HUES48 (cell line): ENCODE results near the gene EPN3.
A peak's percentile ranks its signal among the peaks of the same experiment; 100 is the strongest.

Experiments used
- H3K27ac ChIP-seq: one replicate; pipeline ENCODE4 v1.7.0; 2013; ENCODE audit warnings: low read depth, low read length, inconsistent platforms
- H3K27me3 ChIP-seq: 2 replicates; pipeline ENCODE4 v1.6.1; 2013; ENCODE audit warnings: mild to moderate bottlenecking, low read length; ENCODE audit not compliant: control insufficient read depth, insufficient read depth
- H3K36me3 ChIP-seq: 2 replicates; pipeline ENCODE4 v1.6.1; 2013; ENCODE audit warnings: low read length; ENCODE audit not compliant: control insufficient read depth, insufficient read depth
- H3K4me1 ChIP-seq: 2 replicates; pipeline ENCODE4 v1.6.1; 2013; ENCODE audit warnings: mild to moderate bottlenecking, low read length; ENCODE audit not compliant: control insufficient read depth, insufficient read depth
- H3K4me3 ChIP-seq: 2 replicates; pipeline ENCODE4 v1.5.1; 2013; ENCODE audit warnings: mild to moderate bottlenecking, low read depth, low read length
- H3K9ac ChIP-seq: 2 replicates; pipeline ENCODE4 v1.6.1; 2013; ENCODE audit warnings: mild to moderate bottlenecking, low read depth, low read length, moderate library complexity
- H3K9me3 ChIP-seq: 2 replicates; pipeline ENCODE4 v1.6.1; 2013; ENCODE audit warnings: low read length; ENCODE audit not compliant: control insufficient read depth, insufficient read depth

EPN3 gene

DNA sequence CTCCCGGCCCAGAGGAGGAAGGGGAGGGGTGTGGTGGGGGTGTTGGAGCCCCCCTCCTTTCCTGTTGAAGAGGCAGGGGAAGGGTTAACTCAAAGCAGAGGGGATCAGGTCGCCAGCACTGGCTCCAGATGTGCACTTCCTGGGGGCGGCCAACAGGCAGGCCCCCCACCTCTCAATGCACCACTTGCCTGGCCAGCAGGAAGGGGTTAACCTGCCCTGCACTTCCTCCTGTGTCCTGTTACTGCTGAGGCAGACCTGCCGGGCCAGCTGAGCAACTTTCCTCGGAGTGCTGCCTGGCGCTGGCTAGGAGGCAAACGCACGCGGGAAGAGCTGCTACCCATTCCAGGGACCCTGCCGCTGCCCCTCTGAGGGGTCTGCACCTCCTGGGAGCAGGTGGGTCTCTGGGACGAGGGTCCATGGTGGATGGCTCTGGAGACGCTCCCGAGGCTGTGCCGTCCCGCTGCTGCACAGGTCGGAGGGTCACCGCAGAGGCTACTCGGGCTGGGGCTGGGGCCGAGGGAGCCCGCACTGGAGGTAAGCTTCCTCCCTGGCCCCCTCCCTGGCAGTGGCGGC lies at the start of gene EPN3:
Gene EPN3 (plus strand): TSS at position 284 of the 573 bp plus-strand sequence. CDS start 3,822 bp downstream, outside the sequence.
- no peaks in the 10 kb centered on the region for H3K9me3 ChIP-seq
- peak within 1 kb of the TSS; percentile 66 for H3K4me3 ChIP-seq
- H3K9ac ChIP-seq: no peak within 1 kb of the TSS
- H3K27me3 ChIP-seq: peaks cover 36% of the 10 kb centered on the region
- H3K36me3 ChIP-seq: no peaks in the 10 kb centered on the region; the same call in 1 of the 2 replicates
- peaks cover 16% of the 10 kb centered on the region for H3K4me1 ChIP-seq
- H3K27ac ChIP-seq: no peak within 1 kb of the TSS

DNA sequence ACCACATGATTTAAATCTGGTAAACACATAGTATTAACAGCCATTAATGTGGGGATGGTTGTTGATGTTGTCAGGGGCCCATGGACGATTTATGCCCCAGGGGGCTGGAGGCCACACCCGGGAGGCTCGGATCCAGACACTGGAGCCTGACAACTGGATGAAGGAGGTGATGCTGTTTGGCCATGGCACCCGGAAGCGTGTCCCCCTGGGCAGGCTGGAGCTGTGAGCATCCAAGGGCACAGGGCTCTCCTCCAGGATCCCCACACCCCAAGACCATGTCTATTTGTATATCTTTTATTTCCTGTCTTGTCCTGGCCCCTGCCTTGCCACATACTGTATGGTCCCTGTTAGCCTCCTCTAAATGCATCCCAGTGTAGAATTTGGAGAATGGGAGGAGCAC lies 49.3 kb upstream of the EPN3 start:
- Histone ChIP-seq H3K36me3 (peaks cover 44% of the 10 kb centered on the region), H3K27ac (no peak overlapping the region), H3K9me3 (no peaks in the 10 kb centered on the region), H3K4me3 (no peak overlapping the region), H3K9ac (no peak overlapping the region), H3K4me1 (no peaks in the 10 kb centered on the region), H3K27me3 (no peaks in the 10 kb centered on the region)

DNA sequence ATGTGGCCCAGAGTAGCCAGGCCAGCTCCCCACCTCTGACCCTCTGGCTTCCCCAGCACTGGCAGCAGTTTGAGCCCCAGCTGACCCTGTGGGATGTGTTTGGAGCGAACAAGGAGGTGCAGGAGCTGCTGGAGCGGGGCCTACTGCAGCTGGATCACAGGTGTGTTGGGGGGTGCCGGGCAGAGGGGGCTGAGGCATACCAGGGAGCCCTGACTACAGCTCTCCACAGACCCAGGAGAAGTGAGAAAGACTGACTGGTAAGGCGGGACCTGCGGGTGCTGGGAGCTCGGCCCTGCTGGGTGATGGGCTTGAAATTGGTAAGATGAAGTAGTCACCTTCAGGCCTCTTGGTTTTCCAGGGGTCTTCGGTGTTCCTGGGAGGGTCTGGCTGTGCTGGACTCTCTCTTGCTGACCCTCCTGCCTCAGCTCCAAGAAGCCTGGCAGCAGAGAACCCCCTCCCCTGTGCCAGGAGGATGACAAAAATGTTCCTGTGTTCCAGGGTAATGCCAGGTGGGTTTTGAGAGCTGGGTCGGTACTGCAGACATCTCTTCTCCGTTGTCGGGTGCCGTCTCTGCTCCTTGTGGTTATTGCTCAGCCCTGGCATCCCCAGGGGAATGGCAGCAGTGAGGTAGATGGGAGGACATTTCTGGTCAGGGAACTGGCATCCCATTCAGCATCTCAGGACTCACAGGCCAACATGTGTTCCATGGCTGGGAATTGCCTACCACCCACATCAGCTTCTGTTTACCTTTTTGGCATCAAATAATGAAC lies 48.0 kb upstream of the EPN3 start:
- Histone ChIP-seq H3K27ac (no peak overlapping the region), H3K4me3 (no peak overlapping the region), H3K9ac (no peak overlapping the region), H3K27me3 (no peaks in the 10 kb centered on the region), H3K9me3 (no peaks in the 10 kb centered on the region), H3K4me1 (no peaks in the 10 kb centered on the region), H3K36me3 (peaks cover 44% of the 10 kb centered on the region)

DNA sequence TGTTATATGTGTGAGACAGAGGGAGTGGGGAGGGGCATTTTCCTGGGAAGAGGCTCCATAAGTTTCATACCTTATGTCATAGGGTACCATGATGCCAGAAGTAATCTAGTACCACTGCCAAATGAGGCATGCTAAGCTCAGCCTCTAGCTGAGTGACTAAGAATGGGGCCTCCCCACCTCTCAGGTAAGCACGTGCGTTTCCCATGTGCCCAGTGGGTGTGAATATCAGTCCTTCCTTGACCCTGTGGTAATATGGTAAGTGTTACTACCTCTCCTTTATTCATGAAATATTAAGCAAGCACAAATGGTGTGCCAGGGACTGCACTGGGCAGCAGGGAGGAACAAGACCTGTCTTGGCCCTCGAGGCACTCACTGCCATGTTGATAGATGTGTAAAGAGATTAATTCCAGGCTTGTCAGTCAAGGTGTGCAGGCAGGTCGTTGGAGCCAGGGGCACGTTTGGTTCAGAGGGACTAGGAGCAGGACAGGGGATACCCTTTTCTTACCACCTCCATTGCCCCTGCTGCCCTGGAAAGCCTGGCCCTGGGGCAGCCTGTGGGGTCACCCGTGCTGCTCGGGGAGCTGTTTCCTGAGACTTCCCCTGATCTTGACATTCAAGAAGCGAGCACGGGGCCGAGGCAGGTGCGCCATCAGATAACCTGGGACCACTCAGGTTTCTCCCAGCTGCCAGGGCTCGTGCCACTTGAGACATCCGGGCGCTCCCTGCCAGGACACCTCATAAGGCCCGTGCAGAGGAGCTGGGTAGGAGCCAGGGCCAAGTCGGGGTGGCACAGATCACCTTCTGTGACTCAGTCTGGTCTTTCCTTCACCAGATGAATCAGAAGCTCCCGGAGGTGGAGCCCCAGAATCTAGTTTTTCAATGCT lies 45.1 kb upstream of the EPN3 start:
- no peak overlapping the region for H3K27ac ChIP-seq
- no peak overlapping the region for H3K9ac ChIP-seq
- H3K27me3 ChIP-seq: no peaks in the 10 kb centered on the region
- no peaks in the 10 kb centered on the region for H3K9me3 ChIP-seq
- no peak overlapping the region for H3K4me3 ChIP-seq
- H3K4me1 ChIP-seq: no peaks in the 10 kb centered on the region
- H3K36me3 ChIP-seq: peaks cover 27% of the 10 kb centered on the region

DNA sequence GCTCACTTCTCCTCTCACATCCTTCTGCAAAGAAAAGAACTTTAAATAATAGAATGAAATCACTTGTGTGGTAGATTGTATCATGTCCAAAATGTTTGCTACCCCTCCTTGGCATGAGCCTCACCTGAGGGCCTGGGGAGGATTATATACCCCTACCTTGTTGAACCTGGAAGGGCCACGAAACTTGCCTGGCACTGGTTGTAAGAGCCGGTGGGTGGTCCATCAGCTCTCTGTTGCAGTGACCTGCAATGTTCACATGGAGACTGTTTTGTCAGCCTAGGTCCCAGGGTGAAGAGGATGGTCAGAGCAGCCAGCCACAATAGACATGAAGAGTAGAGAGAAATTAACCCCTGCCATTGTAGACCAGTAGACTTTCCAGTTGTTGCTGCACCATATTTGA lies 43.7 kb upstream of the EPN3 start:
- Histone ChIP-seq H3K27ac (no peak overlapping the region), H3K36me3 (peaks cover 19% of the 10 kb centered on the region), H3K9ac (no peak overlapping the region), H3K9me3 (no peaks in the 10 kb centered on the region), H3K4me3 (no peak overlapping the region), H3K27me3 (no peaks in the 10 kb centered on the region), H3K4me1 (no peaks in the 10 kb centered on the region)

DNA sequence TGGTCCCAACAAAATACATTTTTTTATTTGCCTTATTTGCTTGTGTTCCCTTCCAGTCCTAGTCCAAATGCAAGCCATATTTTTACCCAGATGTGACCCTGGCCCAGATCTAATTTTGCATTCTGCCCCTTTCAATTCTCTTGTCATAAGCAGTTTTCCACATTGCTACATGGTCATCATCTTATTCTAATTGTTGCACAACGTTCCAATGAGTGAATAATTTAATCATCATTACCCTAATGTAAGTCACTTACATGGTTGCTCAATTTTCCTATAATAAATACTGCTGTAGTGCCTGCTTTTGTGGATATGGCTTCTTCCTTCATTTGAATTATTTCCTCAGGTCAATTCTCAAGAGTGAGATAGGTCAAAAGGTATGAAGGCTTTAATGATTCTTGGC lies 41.0 kb upstream of the EPN3 start:
- H3K27me3 ChIP-seq: no peaks in the 10 kb centered on the region
- no peaks in the 10 kb centered on the region for H3K36me3 ChIP-seq
- H3K27ac ChIP-seq: no peak overlapping the region
- H3K4me1 ChIP-seq: no peaks in the 10 kb centered on the region
- no peak overlapping the region for H3K9ac ChIP-seq
- no peaks in the 10 kb centered on the region for H3K9me3 ChIP-seq
- no peak overlapping the region for H3K4me3 ChIP-seq

DNA sequence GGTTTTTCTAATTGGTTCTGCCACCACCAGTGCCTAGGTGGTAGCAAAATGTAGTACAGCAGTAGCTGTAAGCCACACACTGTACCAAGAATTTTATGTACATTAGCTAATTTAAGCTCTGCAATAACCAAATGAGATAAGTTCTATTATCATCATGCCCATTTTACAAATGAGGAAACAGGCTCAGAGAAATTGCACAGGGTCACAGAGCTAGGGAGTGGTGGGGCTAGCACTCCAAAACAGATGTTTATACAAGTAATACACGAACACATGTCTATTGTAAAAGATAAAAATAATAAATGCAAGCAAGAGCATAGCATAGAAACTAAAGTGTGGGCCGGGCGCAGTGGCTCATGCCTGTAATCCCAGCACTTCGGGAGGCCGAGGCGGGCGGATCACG lies 40.3 kb upstream of the EPN3 start:
- no peaks in the 10 kb centered on the region for H3K9me3 ChIP-seq
- no peaks in the 10 kb centered on the region for H3K4me1 ChIP-seq
- no peaks in the 10 kb centered on the region for H3K27me3 ChIP-seq

DNA sequence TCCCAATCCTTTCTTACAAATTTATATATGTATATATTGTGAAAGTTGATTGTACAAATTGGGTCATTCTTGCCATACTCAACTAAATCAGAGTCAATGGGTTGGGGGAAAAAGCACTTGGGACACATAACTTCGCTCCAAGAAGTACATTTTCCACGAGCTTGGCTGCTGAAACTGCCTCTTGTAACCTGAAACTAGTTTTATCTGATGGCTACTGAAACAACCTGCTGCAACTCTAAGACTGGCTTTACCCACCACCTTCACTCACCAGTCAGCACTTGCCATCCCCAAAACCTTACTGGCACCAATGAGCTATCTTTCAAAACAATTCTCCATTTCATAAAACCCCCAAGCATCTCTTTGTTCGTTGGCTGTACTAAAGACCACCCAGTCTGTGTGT lies 38.8 kb upstream of the EPN3 start:
- Histone ChIP-seq H3K36me3 (no peaks in the 10 kb centered on the region), H3K27me3 (no peaks in the 10 kb centered on the region), H3K9me3 (no peaks in the 10 kb centered on the region), H3K4me1 (no peaks in the 10 kb centered on the region), H3K4me3 (no peak overlapping the region), H3K9ac (no peak overlapping the region), H3K27ac (no peak overlapping the region)

More for the DNA sequence above, 40.3 kb upstream of the EPN3 start:
- Histone ChIP-seq H3K9ac (no peak overlapping the region), H3K36me3 (no peaks in the 10 kb centered on the region), H3K27ac (no peak overlapping the region), H3K4me3 (no peak overlapping the region)

DNA sequence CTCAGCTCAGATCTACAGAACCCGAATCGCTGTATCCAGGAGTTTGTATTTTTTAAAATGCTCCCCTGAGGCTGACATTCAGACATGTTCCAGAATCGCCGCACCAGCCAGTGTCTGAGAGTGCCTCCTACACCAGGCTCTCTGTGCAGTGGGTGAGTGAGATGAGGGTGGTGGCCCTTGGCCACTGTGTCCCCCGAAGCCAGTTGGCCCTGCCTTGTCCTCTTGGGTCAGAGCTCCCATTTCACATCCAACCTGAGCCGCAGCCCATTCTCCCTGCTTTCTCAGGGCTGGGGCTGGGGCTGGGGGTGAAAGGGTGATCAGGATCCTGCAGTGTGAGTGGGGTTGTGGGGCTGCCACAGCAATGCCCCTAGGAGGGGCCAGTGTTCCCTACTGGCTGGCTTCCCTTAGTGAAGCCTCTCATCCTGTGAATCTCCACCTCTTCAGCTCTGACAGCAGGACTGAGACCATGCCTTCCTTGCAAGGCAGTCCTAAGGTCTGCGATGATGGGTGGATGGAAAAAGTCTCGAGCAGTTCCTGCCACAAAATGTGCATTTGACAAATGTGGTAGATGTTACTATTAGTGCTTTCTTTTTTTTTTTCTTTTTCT lies 37.2 kb upstream of the EPN3 start:
- Histone ChIP-seq H3K9me3 (no peaks in the 10 kb centered on the region), H3K4me3 (no peak overlapping the region), H3K36me3 (no peaks in the 10 kb centered on the region), H3K9ac (no peak overlapping the region), H3K4me1 (no peaks in the 10 kb centered on the region), H3K27me3 (no peaks in the 10 kb centered on the region), H3K27ac (no peak overlapping the region)

DNA sequence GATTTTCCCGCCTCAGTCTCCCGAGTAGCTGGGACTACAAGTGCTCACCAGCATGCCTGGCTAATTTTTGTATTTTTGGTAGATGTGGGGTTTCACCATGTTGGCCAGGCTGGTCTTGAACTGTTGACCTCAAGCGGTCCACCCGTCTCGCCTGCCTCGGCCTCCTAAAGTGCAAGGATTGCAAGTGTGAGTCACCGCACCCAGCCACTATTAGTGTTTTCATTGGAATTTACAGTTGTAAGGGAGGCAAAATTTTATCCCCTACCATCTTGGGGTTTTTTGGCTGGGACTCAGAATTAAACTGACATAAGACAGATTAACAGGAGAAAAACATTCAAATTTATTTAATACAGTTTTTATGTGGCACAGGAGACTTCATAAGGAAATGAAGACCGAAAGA lies 36.6 kb upstream of the EPN3 start:
- Histone ChIP-seq H3K4me1 (no peaks in the 10 kb centered on the region), H3K27ac (no peak overlapping the region), H3K36me3 (no peaks in the 10 kb centered on the region), H3K4me3 (no peak overlapping the region), H3K9ac (no peak overlapping the region), H3K9me3 (no peaks in the 10 kb centered on the region), H3K27me3 (no peaks in the 10 kb centered on the region)
